ENCODE data around the gene MST1.
A peak's percentile ranks its signal among the peaks of the same experiment; 100 is the strongest.

MST1 gene

DNA sequence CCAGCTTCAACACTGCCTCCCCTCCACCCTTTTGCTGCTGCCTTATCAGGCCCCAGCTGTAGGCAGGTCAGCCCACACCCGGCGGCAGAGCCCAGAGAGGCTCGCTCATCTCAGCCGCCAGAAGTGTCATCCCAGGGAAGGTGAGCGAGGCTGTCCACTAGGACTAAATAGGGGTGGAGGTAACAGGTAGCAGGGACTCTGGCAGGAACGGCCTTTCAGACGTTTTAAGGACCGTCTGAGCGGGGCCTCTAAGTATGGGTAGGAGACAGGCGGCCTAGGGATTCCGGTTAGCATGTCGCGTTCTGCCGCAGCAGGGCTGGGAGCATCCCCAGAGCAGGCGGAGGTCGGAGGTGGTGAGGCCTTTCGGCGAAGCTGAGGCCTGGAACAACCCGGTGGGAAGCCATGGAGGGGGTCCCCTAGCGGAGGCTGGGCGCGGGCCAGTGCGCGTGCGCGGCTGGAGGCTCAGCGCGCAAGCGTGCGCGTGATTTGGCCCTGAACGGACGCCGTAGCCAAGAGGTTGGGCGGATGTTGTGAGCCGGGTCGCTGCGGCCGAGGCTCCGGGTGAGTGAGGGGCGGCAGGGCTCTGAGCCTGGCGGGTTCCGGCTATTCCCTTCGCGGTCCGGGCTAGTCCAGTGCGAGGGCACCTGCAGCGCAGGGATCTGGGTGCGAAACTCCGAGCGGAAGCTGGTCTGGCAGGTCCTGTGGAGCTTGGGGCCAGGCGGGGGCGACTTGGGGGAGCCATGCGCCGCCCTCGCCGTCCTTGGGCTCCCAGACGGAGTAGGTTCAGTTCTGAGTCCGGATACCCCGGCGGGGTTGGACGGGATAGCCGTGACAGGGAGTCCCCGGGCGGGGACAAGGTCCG lies at the start of gene MST1, which contains the start of gene RNF123:
MST1 (minus strand) TSS at position 429 of the 862 bp plus-strand sequence. CDS start 783 bp downstream, outside the sequence.
RNF123 (plus strand) TSS at position 512 of the 862 bp plus-strand sequence. CDS start 1,609 bp downstream, outside the sequence.
- TF ChIP-seq, protein P1, sequence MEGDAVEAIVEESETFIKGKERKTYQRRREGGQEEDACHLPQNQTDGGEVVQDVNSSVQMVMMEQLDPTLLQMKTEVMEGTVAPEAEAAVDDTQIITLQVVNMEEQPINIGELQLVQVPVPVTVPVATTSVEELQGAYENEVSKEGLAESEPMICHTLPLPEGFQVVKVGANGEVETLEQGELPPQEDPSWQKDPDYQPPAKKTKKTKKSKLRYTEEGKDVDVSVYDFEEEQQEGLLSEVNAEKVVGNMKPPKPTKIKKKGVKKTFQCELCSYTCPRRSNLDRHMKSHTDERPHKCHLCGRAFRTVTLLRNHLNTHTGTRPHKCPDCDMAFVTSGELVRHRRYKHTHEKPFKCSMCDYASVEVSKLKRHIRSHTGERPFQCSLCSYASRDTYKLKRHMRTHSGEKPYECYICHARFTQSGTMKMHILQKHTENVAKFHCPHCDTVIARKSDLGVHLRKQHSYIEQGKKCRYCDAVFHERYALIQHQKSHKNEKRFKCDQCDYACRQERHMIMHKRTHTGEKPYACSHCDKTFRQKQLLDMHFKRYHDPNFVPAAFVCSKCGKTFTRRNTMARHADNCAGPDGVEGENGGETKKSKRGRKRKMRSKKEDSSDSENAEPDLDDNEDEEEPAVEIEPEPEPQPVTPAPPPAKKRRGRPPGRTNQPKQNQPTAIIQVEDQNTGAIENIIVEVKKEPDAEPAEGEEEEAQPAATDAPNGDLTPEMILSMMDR (IDR thresholded peaks at IDR 0.05; ENCODE audit: control insufficient read depth, extremely low read depth, insufficient read depth): peak; percentile 25; the same call in 1 of the 2 replicates
- peak within 1 kb of the TSS; percentile 92 for H3K4me3 ChIP-seq (ENCODE audit: low read depth, low read length)
- peak; percentile 61 for DNase-seq (ENCODE audit: low read depth)

GRCh38 chr3:49738067-49738713 lies 48.9 kb upstream of the MST1 start:
- DNase-seq (ENCODE audit: low read depth): no peak
- H3K4me3 ChIP-seq (ENCODE audit: low read depth, low read length): no peak overlapping the region
- TF ChIP-seq, protein P1 (IDR thresholded peaks at IDR 0.05; ENCODE audit: control insufficient read depth, extremely low read depth, insufficient read depth): no peak

- TF ChIP-seq, protein P1 (IDR thresholded peaks at IDR 0.05; ENCODE audit: control insufficient read depth, extremely low read depth, insufficient read depth): no peak
- no peak for DNase-seq (ENCODE audit: low read depth)
- H3K4me3 ChIP-seq (ENCODE audit: low read depth, low read length): no peak overlapping the region
Measured at GRCh38 chr3:49734752-49735151, 45.5 kb upstream of the MST1 start.

DNA sequence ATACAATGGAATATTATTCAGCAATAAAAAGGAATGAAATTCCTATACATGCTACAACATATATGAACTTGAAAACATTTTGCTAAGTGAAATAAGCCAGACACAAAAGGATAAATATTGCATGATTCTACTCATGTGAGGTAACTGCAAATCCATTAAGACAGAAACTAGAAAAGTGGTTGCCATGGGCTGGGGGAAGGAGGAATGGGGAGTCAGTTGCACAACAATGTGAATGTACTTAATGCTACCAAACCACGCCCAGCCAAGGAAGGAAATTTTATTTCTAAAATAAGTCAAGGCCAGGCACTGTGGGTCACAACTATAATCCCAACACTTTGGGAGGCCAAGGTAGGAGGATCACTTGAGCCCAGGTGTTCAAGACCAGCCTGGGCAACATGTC lies 44.3 kb upstream of the MST1 start:
- H3K4me3 ChIP-seq (ENCODE audit: low read depth, low read length): no peak overlapping the region
- TF ChIP-seq, protein P1 (IDR thresholded peaks at IDR 0.05; ENCODE audit: control insufficient read depth, extremely low read depth, insufficient read depth): no peak
- DNase-seq (ENCODE audit: low read depth): no peak

DNA sequence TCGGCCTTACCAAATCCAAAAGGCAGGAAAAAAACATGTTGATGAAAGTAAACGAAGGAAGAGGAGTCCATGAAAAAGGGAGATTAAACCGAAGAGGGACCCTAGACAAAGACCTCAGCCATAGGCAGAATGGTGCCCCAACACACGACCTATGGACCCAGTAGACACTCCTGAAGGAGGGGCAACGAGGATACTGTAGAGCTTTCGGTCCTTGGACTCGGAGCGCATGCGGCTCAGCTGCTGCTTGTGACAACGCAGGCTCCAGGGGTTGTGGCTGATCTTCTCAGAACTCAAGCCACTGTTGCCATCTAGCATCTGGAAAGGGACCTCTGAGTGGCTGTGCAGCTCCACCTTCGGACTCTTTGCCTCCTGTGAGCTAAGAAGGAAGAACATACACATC lies 43.3 kb upstream of the MST1 start:
- no peak overlapping the region for H3K4me3 ChIP-seq (ENCODE audit: low read depth, low read length)
- no peak for DNase-seq (ENCODE audit: low read depth)
- TF ChIP-seq, protein P1 (IDR thresholded peaks at IDR 0.05; ENCODE audit: control insufficient read depth, extremely low read depth, insufficient read depth): no peak

DNA sequence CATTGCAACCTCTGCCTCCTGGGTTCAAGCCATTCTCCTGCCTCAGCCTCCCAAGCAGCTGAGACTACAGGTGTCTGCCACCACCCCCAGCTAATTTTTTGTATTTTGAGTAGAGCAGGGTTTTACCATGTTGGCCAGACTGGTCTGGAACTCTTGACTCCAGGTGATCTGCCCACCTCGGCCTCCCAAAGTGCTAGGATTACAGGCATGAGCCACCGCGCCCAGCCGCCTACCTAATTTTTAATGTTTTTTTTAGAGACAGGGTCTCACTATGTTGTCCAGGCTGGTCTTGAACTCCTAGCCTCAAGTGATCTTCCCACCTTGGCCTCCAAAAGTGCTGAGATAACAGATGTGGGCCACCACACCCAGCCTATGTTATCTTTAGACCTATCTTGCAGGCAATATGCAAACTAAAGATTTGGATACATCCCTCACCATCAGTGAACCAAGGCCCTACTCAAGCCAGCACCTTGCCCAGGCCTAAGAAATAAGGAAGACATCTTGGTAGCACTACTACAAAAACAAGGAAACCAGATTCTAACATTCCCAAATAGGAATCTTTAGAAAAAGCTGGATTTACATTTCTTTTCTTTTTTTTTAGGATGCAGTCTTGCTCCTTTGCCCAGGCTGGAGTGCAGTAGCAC lies 40.8 kb upstream of the MST1 start:
- TF ChIP-seq, protein P1 (IDR thresholded peaks at IDR 0.05; ENCODE audit: control insufficient read depth, extremely low read depth, insufficient read depth): no peak
- no peak for DNase-seq (ENCODE audit: low read depth)
- H3K4me3 ChIP-seq (ENCODE audit: low read depth, low read length): no peak overlapping the region
